Measurements from ENCODE around the gene RBFA.

RBFA gene

GRCh38 chr18:79988071-79988450, 46.2 kb upstream of the RBFA start (continued):
- TF ChIP-seq ZNF148 (tag by site-specific recombination; IDR thresholded peaks at IDR 0.05; ENCODE audit: borderline replicate concordance) (no peak), ZNF48 (tag by site-specific recombination; IDR thresholded peaks at IDR 0.05) (no peak), ZBTB26 (tag by site-specific recombination; optimal IDR thresholded peaks at IDR 0.05) (peak; percentile 95), ZSCAN4 (tag by site-specific recombination; IDR thresholded peaks at IDR 0.05) (no peak), ZNF138 (tag by site-specific recombination; IDR thresholded peaks at IDR 0.05; ENCODE audit: borderline replicate concordance) (no peak), ZBTB49 (tag by site-specific recombination; IDR thresholded peaks at IDR 0.05; ENCODE audit: low read depth) (no peak), ZNF600 (tag by site-specific recombination; IDR thresholded peaks at IDR 0.05) (peak; percentile 36; the same call in 1 of the 2 replicates), ZBTB10 (tag by site-specific recombination; IDR thresholded peaks at IDR 0.05) (peak; percentile 65; the same call in 1 of the 2 replicates), OSR2 (tag by site-specific recombination; IDR thresholded peaks at IDR 0.05) (no peak), ZSCAN18 (tag by site-specific recombination; IDR thresholded peaks at IDR 0.05) (no peak), GLIS1 (tag by site-specific recombination; IDR thresholded peaks at IDR 0.05) (peak; percentile 21; the same call in 1 of the 2 replicates), ZNF830 (tag by site-specific recombination; IDR thresholded peaks at IDR 0.05; ENCODE audit: low read depth) (no peak), ZSCAN30 (tag by site-specific recombination; IDR thresholded peaks at IDR 0.05) (peak; percentile 23; the same call in 1 of the 2 replicates), ZNF10 (tag by site-specific recombination; IDR thresholded peaks at IDR 0.05) (no peak), ZBTB44 (tag by site-specific recombination; IDR thresholded peaks at IDR 0.05) (no peak), ZNF350 (tag by site-specific recombination; IDR thresholded peaks at IDR 0.05) (no peak), KLF16 (tag by site-specific recombination; IDR thresholded peaks at IDR 0.05) (peak; percentile 47; the same call in 1 of the 2 replicates), HIC1 (tag by site-specific recombination; IDR thresholded peaks at IDR 0.05) (no peak), ZNF416 (tag by site-specific recombination; IDR thresholded peaks at IDR 0.05) (no peak), ZNF560 (tag by site-specific recombination; IDR thresholded peaks at IDR 0.05; ENCODE audit: borderline replicate concordance) (no peak), SCRT2 (tag by site-specific recombination; IDR thresholded peaks at IDR 0.05) (no peak), ZNF670 (tag by site-specific recombination; IDR thresholded peaks at IDR 0.05; ENCODE audit: low read depth) (no peak), ZIC2 (tag by site-specific recombination; IDR thresholded peaks at IDR 0.05) (no peak), MEIS1 (CRISPR knock-in tag; IDR thresholded peaks at IDR 0.05; ENCODE audit: borderline replicate concordance) (no peak)
